Right renal pelvis (tissue), 4 donors: Measurements from ENCODE around the gene C16orf92. TPM values are rescaled to one million over a fixed set of nuclear protein-coding genes. Genes with fewer than 3 reads are reported as not detected.

Experiments
- DNase-seq, 4 donors: peaks; one replicate each; pipeline ENCODE4 v3.0.0-alpha.2; 2013; ENCODE audit warnings: low read depth in 4 of 4, low spot score in 3 of 4, missing footprints in 1 of 4
- polyA plus RNA-seq, 4 donors: library from polyadenylated mRNA; unstranded; fragments of 120-200 nt; gene quantifications; one replicate each; pipeline ENCODE4 v1.2.1, GENCODE V29; 2013; ENCODE audit not compliant: insufficient read length in 4 of 4

Gene C16orf92
- polyA plus RNA-seq, 4 donors: not detected

- DNase-seq: no peak
Measured at GRCh38 chr16:29988346-29989075, 34.5 kb upstream of the C16orf92 start.

GRCh38 chr16:29989111-29989858 is 33.7 kb upstream of the C16orf92 start:
- DNase-seq: no peak

- DNase-seq: no peak
Measured at GRCh38 chr16:29990034-29990433, 33.0 kb upstream of the C16orf92 start.

GRCh38 chr16:29990883-29991570 is 32.0 kb upstream of the C16orf92 start:
- no peak for DNase-seq

GRCh38 chr16:29991571-29991904 is 31.5 kb upstream of the C16orf92 start:
- DNase-seq: no peak

- no peak for DNase-seq
Measured at GRCh38 chr16:29992344-29992967, 30.5 kb upstream of the C16orf92 start.

- DNase-seq: no peak
Measured at GRCh38 chr16:29993191-29993902, 29.7 kb upstream of the C16orf92 start.

- no peak for DNase-seq
Measured at GRCh38 chr16:29993903-29994599, 28.9 kb upstream of the C16orf92 start.

GRCh38 chr16:29994600-29995323 is 28.2 kb upstream of the C16orf92 start:
- no peak for DNase-seq

- DNase-seq: peak; percentile 63 to 77 (median 70)
Measured at GRCh38 chr16:29995324-29995910, 27.6 kb upstream of the C16orf92 start, which contains the start of gene HIRIP3. Gene HIRIP3 (minus strand): TSS chr16:29995617. CDS start chr16:29995605, 12 bp downstream.

- DNase-seq: peak; percentile 89 to 93 (median 90)
Measured at GRCh38 chr16:29995911-29996765, 26.9 kb upstream of the C16orf92 start, which contains the start of gene INO80E. Gene INO80E (plus strand): TSS chr16:29996241. CDS start chr16:29996311, 70 bp downstream.

GRCh38 chr16:29996766-29997250 is 26.2 kb upstream of the C16orf92 start:
- no peak for DNase-seq

- DNase-seq: no peak
Measured at GRCh38 chr16:29999605-30000004, 23.4 kb upstream of the C16orf92 start.

- no peak for DNase-seq
Measured at GRCh38 chr16:30000735-30001631, 22.0 kb upstream of the C16orf92 start.

- no peak for DNase-seq
Measured at GRCh38 chr16:30002614-30003346, 20.2 kb upstream of the C16orf92 start.
